Measurements from ENCODE around the gene KIF14. TPM values are rescaled to one million over a fixed set of nuclear protein-coding genes. Genes with fewer than 3 reads are reported as not detected.
A peak's percentile ranks its signal among the peaks of the same experiment; 100 is the strongest.

KIF14 gene
- total and polyA plus RNA-seq, 2 of the 13 experiments (the other 11 are each of a cell fraction or from before 2014, with no cell fraction given): 3.3 to 11.2 TPM

DNA sequence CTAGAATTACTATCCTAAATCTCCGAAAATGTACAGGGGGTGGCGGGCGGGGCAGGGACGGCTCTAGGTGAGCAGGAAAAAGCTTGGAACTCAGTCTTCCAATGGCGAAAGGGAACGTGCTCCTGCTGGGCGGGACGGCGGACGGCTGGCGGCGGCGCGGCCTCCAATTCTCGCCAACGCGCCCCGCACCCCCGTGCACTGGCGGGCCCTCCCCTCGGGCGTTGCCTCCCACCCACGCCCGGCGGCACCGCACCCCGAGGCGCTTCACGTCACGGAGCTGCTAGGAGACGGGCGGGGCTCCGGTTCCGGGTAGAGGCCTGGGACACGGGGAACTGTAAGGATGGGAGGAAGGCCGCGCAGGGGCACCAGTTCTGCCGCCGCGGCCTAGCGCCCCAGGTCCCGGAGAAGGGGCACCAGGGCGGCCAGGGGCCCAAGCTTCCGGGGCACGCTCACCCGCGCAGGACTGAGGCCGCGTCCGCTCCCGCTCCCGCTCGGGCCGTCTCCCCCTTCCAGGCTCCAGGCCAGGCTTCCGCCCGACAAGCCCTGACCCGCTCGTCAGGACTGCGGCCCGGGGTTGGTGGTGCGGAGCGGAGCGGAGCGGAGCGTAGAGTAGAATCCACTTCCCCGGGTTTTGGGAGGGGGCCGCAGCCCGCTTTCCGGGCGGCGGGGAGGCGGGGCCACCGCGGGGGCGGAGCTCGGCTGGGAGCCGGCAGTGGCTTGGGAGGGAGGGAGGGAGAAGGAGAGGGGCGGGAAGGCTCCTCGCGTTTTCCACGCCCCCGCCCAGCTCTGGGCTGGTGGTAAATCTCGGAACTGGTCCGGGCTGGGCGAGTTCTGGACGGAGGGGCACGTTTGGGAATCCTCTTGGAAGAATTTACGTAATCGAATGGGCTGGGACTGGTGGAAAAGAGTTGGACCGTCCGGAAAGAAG is 49.0 kb upstream of the KIF14 start, which contains the start of gene DDX59 (continued):
- TF ChIP-seq, protein P1, sequence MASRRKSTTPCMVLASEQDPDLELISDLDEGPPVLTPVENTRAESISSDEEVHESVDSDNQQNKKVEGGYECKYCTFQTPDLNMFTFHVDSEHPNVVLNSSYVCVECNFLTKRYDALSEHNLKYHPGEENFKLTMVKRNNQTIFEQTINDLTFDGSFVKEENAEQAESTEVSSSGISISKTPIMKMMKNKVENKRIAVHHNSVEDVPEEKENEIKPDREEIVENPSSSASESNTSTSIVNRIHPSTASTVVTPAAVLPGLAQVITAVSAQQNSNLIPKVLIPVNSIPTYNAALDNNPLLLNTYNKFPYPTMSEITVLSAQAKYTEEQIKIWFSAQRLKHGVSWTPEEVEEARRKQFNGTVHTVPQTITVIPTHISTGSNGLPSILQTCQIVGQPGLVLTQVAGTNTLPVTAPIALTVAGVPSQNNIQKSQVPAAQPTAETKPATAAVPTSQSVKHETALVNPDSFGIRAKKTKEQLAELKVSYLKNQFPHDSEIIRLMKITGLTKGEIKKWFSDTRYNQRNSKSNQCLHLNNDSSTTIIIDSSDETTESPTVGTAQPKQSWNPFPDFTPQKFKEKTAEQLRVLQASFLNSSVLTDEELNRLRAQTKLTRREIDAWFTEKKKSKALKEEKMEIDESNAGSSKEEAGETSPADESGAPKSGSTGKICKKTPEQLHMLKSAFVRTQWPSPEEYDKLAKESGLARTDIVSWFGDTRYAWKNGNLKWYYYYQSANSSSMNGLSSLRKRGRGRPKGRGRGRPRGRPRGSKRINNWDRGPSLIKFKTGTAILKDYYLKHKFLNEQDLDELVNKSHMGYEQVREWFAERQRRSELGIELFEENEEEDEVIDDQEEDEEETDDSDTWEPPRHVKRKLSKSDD (CRISPR knock-in tag; IDR thresholded peaks at IDR 0.05; ENCODE audit: low read depth): no peak
- TF ChIP-seq KLF6 (CRISPR knock-in tag; IDR thresholded peaks at IDR 0.05) (peak; percentile 62), HOXA5 (CRISPR knock-in tag; IDR thresholded peaks at IDR 0.05) (peak; percentile 55), ZNF660 (CRISPR knock-in tag; IDR thresholded peaks at IDR 0.05; ENCODE audit: borderline replicate concordance, low read depth) (no peak), REXO4 (CRISPR knock-in tag; IDR thresholded peaks at IDR 0.05; ENCODE audit: borderline replicate concordance) (no peak), ZNF564 (CRISPR knock-in tag; IDR thresholded peaks at IDR 0.05) (peak; percentile 62; the same call in 1 of the 2 replicates), SMC3 (IDR thresholded peaks at IDR 0.05; ENCODE audit: low read length) (no peak), ZBTB38 (CRISPR knock-in tag; IDR thresholded peaks at IDR 0.05) (peak; percentile 36; the same call in 1 of the 2 replicates), KLF13 (CRISPR knock-in tag; IDR thresholded peaks at IDR 0.05) (no peak), ZSCAN31 (CRISPR knock-in tag; IDR thresholded peaks at IDR 0.05; ENCODE audit: low read depth) (peak; percentile 56; the same call in 1 of the 2 replicates), ZNF670 (CRISPR knock-in tag; IDR thresholded peaks at IDR 0.05; ENCODE audit: borderline replicate concordance) (no peak), ZNF468 (CRISPR knock-in tag; IDR thresholded peaks at IDR 0.05) (no peak), KAT8 (CRISPR knock-in tag; IDR thresholded peaks at IDR 0.05) (peak; percentile 62; the same call in 1 of the 2 replicates), HDAC1 (CRISPR knock-in tag; IDR thresholded peaks at IDR 0.05) (peak; percentile 89), TAF15 (IDR thresholded peaks at IDR 0.05; ENCODE audit: low read depth, low read length, poor library complexity, severe bottlenecking) (peak; percentile 69)
- TF ChIP-seq, protein P2, sequence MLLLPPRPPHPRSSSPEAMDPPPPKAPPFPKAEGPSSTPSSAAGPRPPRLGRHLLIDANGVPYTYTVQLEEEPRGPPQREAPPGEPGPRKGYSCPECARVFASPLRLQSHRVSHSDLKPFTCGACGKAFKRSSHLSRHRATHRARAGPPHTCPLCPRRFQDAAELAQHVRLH (CRISPR knock-in tag; IDR thresholded peaks at IDR 0.05; ENCODE audit: borderline replicate concordance, low read depth): peak; percentile 68; the same call in 1 of the 2 replicates
- TF ChIP-seq, protein P3, sequence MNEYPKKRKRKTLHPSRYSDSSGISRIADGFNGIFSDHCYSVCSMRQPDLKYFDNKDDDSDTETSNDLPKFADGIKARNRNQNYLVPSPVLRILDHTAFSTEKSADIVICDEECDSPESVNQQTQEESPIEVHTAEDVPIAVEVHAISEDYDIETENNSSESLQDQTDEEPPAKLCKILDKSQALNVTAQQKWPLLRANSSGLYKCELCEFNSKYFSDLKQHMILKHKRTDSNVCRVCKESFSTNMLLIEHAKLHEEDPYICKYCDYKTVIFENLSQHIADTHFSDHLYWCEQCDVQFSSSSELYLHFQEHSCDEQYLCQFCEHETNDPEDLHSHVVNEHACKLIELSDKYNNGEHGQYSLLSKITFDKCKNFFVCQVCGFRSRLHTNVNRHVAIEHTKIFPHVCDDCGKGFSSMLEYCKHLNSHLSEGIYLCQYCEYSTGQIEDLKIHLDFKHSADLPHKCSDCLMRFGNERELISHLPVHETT (CRISPR knock-in tag; conservative IDR thresholded peaks at IDR 0.05): peak; percentile 89
- TF ChIP-seq, protein P4, sequence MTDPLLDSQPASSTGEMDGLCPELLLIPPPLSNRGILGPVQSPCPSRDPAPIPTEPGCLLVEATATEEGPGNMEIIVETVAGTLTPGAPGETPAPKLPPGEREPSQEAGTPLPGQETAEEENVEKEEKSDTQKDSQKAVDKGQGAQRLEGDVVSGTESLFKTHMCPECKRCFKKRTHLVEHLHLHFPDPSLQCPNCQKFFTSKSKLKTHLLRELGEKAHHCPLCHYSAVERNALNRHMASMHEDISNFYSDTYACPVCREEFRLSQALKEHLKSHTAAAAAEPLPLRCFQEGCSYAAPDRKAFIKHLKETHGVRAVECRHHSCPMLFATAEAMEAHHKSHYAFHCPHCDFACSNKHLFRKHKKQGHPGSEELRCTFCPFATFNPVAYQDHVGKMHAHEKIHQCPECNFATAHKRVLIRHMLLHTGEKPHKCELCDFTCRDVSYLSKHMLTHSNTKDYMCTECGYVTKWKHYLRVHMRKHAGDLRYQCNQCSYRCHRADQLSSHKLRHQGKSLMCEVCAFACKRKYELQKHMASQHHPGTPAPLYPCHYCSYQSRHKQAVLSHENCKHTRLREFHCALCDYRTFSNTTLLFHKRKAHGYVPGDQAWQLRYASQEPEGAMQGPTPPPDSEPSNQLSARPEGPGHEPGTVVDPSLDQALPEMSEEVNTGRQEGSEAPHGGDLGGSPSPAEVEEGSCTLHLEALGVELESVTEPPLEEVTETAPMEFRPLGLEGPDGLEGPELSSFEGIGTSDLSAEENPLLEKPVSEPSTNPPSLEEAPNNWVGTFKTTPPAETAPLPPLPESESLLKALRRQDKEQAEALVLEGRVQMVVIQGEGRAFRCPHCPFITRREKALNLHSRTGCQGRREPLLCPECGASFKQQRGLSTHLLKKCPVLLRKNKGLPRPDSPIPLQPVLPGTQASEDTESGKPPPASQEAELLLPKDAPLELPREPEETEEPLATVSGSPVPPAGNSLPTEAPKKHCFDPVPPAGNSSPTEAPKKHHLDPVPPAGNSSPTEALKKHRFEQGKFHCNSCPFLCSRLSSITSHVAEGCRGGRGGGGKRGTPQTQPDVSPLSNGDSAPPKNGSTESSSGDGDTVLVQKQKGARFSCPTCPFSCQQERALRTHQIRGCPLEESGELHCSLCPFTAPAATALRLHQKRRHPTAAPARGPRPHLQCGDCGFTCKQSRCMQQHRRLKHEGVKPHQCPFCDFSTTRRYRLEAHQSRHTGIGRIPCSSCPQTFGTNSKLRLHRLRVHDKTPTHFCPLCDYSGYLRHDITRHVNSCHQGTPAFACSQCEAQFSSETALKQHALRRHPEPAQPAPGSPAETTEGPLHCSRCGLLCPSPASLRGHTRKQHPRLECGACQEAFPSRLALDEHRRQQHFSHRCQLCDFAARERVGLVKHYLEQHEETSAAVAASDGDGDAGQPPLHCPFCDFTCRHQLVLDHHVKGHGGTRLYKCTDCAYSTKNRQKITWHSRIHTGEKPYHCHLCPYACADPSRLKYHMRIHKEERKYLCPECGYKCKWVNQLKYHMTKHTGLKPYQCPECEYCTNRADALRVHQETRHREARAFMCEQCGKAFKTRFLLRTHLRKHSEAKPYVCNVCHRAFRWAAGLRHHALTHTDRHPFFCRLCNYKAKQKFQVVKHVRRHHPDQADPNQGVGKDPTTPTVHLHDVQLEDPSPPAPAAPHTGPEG (CRISPR knock-in tag; IDR thresholded peaks at IDR 0.05): no peak; the same call in 1 of the 2 replicates
